Naive thymus-derived CD8-positive, alpha-beta T cell (primary cell): ENCODE data around the gene KLHL29. TPM values are rescaled to one million over a fixed set of nuclear protein-coding genes. Genes with fewer than 3 reads are reported as not detected.
"Not testable (repeated sequence)": the region's sequence is repeated elsewhere in the genome, so short reads cannot be mapped to it uniquely, and the experiment has no call there.

Experiments
- ATAC-seq, 2 donors: fragments of 150-1000 bp; cut with Tn5 transposase in 1 of 2; sonication (Bioruptor Pico), chemical (Tn5 transposase) in 1 of 2; 1 replicate in 1 of 2; 2 replicates in 1 of 2; pipeline ENCODE4 v1.10.0; 2021; ENCODE audit warnings: mild to moderate bottlenecking in 2 of 2, moderate library complexity in 2 of 2
- POLR2A ChIA-PET: fragments of 350-600 bp; sonication (Branson Sonifier 250); formaldehyde crosslinking; loops from one replicate; lab custom pipeline; 2021; ENCODE audit warnings: antibody characterized with exemption; lab: Charles Lee
- DNase-seq, 10 donors: peaks; one replicate each; pipeline versions ENCODE4 v3.0.0 to v3.0.0-alpha.2; 2020 to 2022
- H3K27ac Mint-ChIP-seq, 10 donors: one replicate each; pipeline ENCODE4 v1.8.0; 2020 to 2022; ENCODE audit warnings: mild to moderate bottlenecking in 10 of 10, mixed read lengths in 10 of 10, moderate library complexity in 4 of 10, inconsistent platforms in 1 of 10
- H3K27me3 Mint-ChIP-seq, 5 donors: one replicate each; pipeline ENCODE4 v1.8.0; 2021 to 2022; ENCODE audit warnings: mixed read lengths in 5 of 5
- H3K36me3 Mint-ChIP-seq, 3 donors: one replicate each; pipeline ENCODE4 v1.8.0; 2020 to 2022; ENCODE audit warnings: mixed read lengths in 3 of 3, mild to moderate bottlenecking in 2 of 3, inconsistent platforms in 1 of 3
- H3K4me1 Mint-ChIP-seq, 4 donors: one replicate each; pipeline ENCODE4 v1.8.0; 2021 to 2022; ENCODE audit warnings: mixed read lengths in 4 of 4
- H3K4me3 Mint-ChIP-seq, 10 donors: one replicate each; pipeline ENCODE4 v1.8.0; 2020 to 2022; ENCODE audit warnings: mild to moderate bottlenecking in 10 of 10, mixed read lengths in 10 of 10, moderate library complexity in 6 of 10, inconsistent platforms in 1 of 10
- H3K9me3 Mint-ChIP-seq, 9 donors: one replicate each; pipeline ENCODE4 v1.8.0; 2020 to 2022; ENCODE audit warnings: mixed read lengths in 9 of 9, mild to moderate bottlenecking in 3 of 9, inconsistent platforms in 1 of 9, moderate library complexity in 1 of 9
- polyA plus RNA-seq, 3 donors: library from polyadenylated mRNA; unstranded; fragments of 300-500 nt; fragmentation: Illumina TruSeq; gene quantifications; one replicate each; pipeline ENCODE4 v1.2.3, GENCODE V29; 2021
- total RNA-seq, 8 experiments: library from RNA in 2 of 8; stranded (reverse) in 2 of 8; gene quantifications; one replicate each; pipeline ENCODE4 v1.2.3 and lab custom pipeline; 2021 to 2026

KLHL29 gene
- total and polyA plus RNA-seq, 5 experiments from 2014 or later, result 0.02 to 1.7 (median 0.14) TPM

DNA sequence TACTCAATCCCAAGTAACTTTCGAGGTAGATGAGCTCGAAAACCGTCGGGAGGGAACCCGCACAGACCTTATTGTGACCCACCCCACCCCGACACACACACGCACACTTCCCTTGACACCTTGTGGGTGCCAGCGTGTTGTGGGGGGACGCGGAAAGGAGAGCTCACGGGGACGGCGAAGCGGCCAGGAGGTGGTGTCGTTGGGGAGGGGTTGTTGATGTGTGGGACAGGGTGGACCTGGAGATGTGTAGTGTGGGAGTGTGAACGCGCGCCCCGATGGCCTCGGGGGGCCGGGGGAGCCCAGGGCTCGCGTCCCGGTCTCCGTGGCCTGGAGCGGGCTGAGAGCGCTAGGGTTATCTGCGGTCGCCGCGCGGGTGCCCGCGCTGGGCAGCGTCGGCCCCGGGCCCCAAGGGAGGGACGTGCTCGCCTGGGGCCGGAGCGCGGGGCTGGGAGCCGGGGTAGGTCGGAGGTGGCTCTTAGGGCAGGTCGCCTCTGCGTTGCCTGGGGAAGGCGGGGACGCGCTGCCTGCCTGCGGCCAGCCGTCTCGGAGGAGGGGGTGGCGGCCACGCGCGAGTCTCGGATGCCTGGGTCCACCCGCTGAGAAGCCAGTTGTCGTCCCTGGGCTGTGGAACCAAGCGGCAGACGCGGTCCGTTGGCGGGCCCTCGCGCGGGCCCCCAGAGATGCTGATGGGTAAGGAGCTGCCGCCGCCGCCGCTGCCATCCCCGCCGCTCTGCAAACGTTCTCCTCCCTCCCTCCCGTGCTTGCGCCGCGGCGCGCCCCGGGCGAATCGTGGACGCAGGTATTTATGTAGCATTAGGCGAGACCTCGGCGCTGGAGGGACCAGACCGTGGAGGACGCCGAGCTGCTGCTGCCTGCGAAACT, 1.6 kb downstream of the KLHL29 start:
- Mint-ChIP-seq H3K9me3 (no peaks in the 10 kb centered on the region), H3K4me3 (peak overlapping the region; percentile 71 to 96 (median 90)), H3K27me3 (peaks cover 38 to 67% (median 49%) of the 10 kb centered on the region in 5 donors), H3K36me3 (peaks cover 0 to 6% (median 0%) of the 10 kb centered on the region in 3 donors), H3K4me1 (peaks cover 12 to 23% (median 21%) of the 10 kb centered on the region in 4 donors), H3K27ac (peak overlapping the region in 5 of 10 donors; percentile 11 to 71 (median 63))
- DNase-seq, result peak in 2 of 10 donors; percentile 16 to 25
- POLR2A ChIA-PET, result interaction anchor here (0.6 to 1.3 kb wide), 2 partner anchors 146 to 1891 kb away, joined by 3 to 4 read pairs; no protein-coding TSS in a partner anchor
- peak; percentile 12 for ATAC-seq

GRCh38 chr2:23387221-23387550, 2.2 kb downstream of the KLHL29 start:
- H3K27me3 Mint-ChIP-seq, result peaks cover 36 to 74% (median 53%) of the 10 kb centered on the region in 5 donors
- H3K4me1 Mint-ChIP-seq, result peaks cover 12 to 21% (median 18%) of the 10 kb centered on the region in 4 donors
- peak overlapping the region; percentile 66 to 96 (median 78) for H3K4me3 Mint-ChIP-seq
- no peaks in the 10 kb centered on the region for H3K9me3 Mint-ChIP-seq
- peak overlapping the region in 2 of 10 donors; percentile 38 to 62 for H3K27ac Mint-ChIP-seq
- peaks cover 0 to 6% (median 0%) of the 10 kb centered on the region in 3 donors for H3K36me3 Mint-ChIP-seq
- DNase-seq (peak in 1 of 10 donors; percentile 16), ATAC-seq (no peak)
- POLR2A ChIA-PET, result interaction anchor here (0.6 to 1.3 kb wide), 2 partner anchors 145 to 1890 kb away, joined by 3 to 4 read pairs; no protein-coding TSS in a partner anchor

DNA sequence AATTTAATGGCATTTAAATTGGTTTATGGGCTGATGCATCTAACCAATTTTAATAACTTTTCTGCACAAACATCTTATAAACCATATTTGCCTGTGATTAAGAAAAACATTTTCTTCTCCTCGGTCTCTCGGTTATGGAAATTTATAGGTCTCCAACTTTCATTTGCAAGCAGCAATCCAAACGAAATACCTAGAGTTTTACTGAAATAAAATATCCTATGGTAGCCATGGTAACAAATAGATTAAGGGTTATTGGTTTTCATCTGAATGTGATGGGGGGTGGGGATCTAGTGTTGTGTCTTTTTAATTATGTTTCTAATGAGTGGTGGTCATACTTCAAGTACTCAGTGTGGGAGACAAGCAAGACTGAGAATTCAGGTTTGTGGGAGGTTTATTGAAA, 2.9 kb downstream of the KLHL29 start:
- DNase-seq, result no peak
- Mint-ChIP-seq H3K27me3 (peaks cover 39 to 80% (median 56%) of the 10 kb centered on the region in 5 donors), H3K4me3 (peak overlapping the region in 4 of 10 donors; percentile 15 to 76 (median 28)), H3K4me1 (peaks cover 12 to 21% (median 18%) of the 10 kb centered on the region in 4 donors), H3K27ac (no peak overlapping the region), H3K9me3 (no peaks in the 10 kb centered on the region), H3K36me3 (peaks cover 0 to 6% (median 0%) of the 10 kb centered on the region in 3 donors)
- POLR2A ChIA-PET, result no interaction called here
- ATAC-seq, result no peak

DNA sequence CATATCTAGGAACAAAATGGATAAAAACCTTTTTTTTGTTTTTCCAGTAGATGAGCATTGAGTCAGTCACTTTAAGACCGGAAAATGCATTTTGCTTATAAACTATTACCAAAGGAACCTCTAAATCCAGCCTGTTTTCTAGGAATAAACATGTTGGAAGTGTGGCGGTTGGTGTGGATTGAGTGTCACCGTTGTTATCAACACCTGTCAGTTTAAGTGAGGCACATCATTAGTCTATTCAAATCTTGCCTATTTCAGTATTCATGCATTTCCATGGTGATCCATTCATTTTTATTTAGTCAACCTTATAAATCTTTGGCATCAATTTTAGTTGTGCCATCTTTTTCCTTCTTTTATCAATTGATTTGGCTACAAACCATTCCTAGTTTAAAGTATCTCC, 3.3 kb downstream of the KLHL29 start:
- Mint-ChIP-seq H3K4me1 (peaks cover 12 to 21% (median 18%) of the 10 kb centered on the region in 4 donors), H3K27ac (no peak overlapping the region), H3K27me3 (peaks cover 43 to 85% (median 59%) of the 10 kb centered on the region in 5 donors), H3K36me3 (peaks cover 0 to 6% (median 0%) of the 10 kb centered on the region in 3 donors), H3K9me3 (no peaks in the 10 kb centered on the region), H3K4me3 (peak overlapping the region in 2 of 10 donors; percentile 22 to 48)
- no peak for DNase-seq
- POLR2A ChIA-PET, result interaction anchor here (0.7 kb wide), 1 partner anchor 930 kb away, joined by 5 read pairs; no protein-coding TSS in a partner anchor
- no peak for ATAC-seq

DNA sequence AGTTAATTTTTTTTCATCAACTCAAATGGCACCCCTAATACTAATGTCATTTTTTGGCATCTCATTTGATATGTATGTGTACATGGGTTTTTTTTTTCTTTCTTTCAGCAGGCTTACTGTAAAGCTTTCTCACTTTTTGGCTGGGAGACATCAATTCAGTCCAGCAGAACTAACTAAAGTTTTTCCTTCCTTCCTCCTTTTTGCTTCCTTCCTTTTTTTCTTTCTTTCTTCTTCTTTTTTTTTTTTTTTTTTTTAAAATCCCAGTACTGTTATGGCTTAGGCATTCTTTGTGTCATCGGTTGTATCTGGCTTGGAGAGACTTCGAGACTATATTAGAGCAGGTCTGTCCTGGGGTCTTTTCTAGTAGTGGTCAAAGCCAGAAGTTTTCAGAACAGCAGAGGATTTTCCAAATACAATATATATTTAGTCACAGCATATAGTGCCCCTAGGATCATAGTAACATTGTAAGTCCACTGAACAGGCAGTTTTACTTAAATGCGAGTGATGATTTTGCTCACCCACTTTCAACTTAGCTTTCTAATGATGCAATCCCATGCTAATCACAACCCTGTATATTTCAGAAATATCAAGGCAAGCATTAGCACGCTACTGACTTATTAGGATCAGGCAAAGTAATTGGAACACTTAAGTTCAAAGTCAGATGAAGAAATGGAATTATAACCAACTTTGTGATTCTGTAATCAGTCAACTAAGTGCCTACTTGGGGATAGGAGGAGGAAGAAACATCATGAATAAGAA, 4.0 kb downstream of the KLHL29 start:
- ATAC-seq (no peak), DNase-seq (no peak)
- Mint-ChIP-seq H3K4me1 (peaks cover 14 to 21% (median 18%) of the 10 kb centered on the region in 4 donors), H3K27ac (no peak overlapping the region), H3K4me3 (peak overlapping the region in 1 of 10 donors; percentile 48), H3K36me3 (peaks cover 0 to 6% (median 0%) of the 10 kb centered on the region in 3 donors), H3K9me3 (no peaks in the 10 kb centered on the region), H3K27me3 (peaks cover 45 to 89% (median 64%) of the 10 kb centered on the region in 5 donors)
- POLR2A ChIA-PET, result interaction anchor here (0.7 kb wide), 1 partner anchor 929 kb away, joined by 5 read pairs; no protein-coding TSS in a partner anchor

DNA sequence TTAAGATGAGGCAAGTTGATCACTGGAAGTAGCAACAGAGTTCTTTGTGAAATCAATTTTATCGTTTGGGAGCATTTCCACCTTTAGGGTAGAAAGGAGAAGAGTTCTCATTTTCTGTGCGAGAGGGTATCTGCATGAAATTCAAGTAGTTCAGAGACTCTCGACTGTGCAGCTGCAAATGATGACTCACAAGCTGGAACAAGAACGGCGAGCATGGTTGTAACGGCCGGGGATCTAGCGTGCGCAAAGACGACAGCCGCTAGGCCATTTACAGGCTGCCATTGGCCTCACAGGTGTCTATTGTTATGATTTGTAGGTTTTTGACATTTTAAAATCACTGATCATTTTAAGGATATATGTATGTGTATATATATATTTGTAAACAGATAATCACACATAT, 5.2 kb downstream of the KLHL29 start:
- Mint-ChIP-seq H3K9me3 (no peaks in the 10 kb centered on the region), H3K36me3 (peaks cover 0 to 2% (median 0%) of the 10 kb centered on the region in 3 donors), H3K4me1 (peaks cover 12 to 22% (median 21%) of the 10 kb centered on the region in 4 donors), H3K27me3 (peaks cover 51 to 94% (median 67%) of the 10 kb centered on the region in 5 donors), H3K4me3 (peak overlapping the region in 1 of 10 donors; percentile 33), H3K27ac (no peak overlapping the region)
- ATAC-seq (no peak), DNase-seq (no peak)
- POLR2A ChIA-PET, result no interaction called here

GRCh38 chr2:23391237-23391736, 6.3 kb downstream of the KLHL29 start:
- H3K4me1 Mint-ChIP-seq, result peaks cover 10 to 20% (median 18%) of the 10 kb centered on the region in 4 donors
- not testable (repeated sequence) for H3K36me3 Mint-ChIP-seq

GRCh38 chr2:23393722-23394121, 8.7 kb downstream of the KLHL29 start:
- Mint-ChIP-seq H3K27ac (no peak overlapping the region), H3K4me3 (no peak overlapping the region), H3K4me1 (peaks cover 8 to 15% (median 13%) of the 10 kb centered on the region in 4 donors), H3K27me3 (peaks cover 39 to 70% (median 57%) of the 10 kb centered on the region in 5 donors), H3K9me3 (no peaks in the 10 kb centered on the region), H3K36me3 (no peaks in the 10 kb centered on the region)
- DNase-seq, result no peak
- no peak for ATAC-seq
- POLR2A ChIA-PET, result no interaction called here

More at GRCh38 chr2:23391237-23391736, 6.3 kb downstream of the KLHL29 start:
- H3K4me3 Mint-ChIP-seq, result peak overlapping the region in 1 of 10 donors; percentile 22
- H3K27ac Mint-ChIP-seq, ATAC-seq, DNase-seq, H3K9me3 Mint-ChIP-seq, POLR2A ChIA-PET: not testable (repeated sequence)
- peaks cover 53 to 94% (median 67%) of the 10 kb centered on the region in 5 donors for H3K27me3 Mint-ChIP-seq

GRCh38 chr2:23394700-23395099, 9.7 kb downstream of the KLHL29 start:
- H3K36me3 Mint-ChIP-seq, result no peaks in the 10 kb centered on the region
- no peak overlapping the region for H3K27ac Mint-ChIP-seq
- H3K27me3 Mint-ChIP-seq, result peaks cover 33 to 60% (median 47%) of the 10 kb centered on the region in 5 donors
- POLR2A ChIA-PET, result no interaction called here
- ATAC-seq (no peak), DNase-seq (no peak)
- no peaks in the 10 kb centered on the region for H3K9me3 Mint-ChIP-seq
- H3K4me3 Mint-ChIP-seq, result no peak overlapping the region
- peaks cover 8 to 15% (median 12%) of the 10 kb centered on the region in 4 donors for H3K4me1 Mint-ChIP-seq

DNA sequence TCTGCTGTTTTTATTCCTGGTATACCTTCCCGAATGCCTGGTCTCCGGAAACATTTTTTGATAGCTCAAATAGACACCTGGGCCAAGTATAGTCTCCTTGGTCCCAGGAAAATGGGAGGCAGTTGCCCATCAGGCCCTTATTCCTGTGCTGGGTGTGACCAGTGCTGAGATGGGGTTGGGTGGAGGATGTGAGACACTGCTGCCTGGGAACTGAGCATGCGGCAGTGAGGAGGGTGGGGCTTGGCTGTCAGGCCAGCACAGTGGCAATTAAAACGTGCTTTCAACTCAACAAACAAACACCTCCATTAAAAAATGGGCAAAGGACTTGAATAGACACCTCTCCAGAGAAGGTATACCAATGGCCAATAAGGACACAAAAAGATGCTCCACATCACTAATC, 12.5 kb downstream of the KLHL29 start:
- H3K36me3 Mint-ChIP-seq, result no peaks in the 10 kb centered on the region
- H3K4me3 Mint-ChIP-seq, result no peak overlapping the region
- peak overlapping the region in 1 of 10 donors; percentile 65 for H3K27ac Mint-ChIP-seq
- H3K27me3 Mint-ChIP-seq, result peaks cover 20 to 33% (median 31%) of the 10 kb centered on the region in 5 donors
- no peak for DNase-seq
- peaks cover 4 to 10% (median 7%) of the 10 kb centered on the region in 4 donors for H3K4me1 Mint-ChIP-seq
- H3K9me3 Mint-ChIP-seq, result no peaks in the 10 kb centered on the region
- POLR2A ChIA-PET, result no interaction called here
- ATAC-seq, result no peak

DNA sequence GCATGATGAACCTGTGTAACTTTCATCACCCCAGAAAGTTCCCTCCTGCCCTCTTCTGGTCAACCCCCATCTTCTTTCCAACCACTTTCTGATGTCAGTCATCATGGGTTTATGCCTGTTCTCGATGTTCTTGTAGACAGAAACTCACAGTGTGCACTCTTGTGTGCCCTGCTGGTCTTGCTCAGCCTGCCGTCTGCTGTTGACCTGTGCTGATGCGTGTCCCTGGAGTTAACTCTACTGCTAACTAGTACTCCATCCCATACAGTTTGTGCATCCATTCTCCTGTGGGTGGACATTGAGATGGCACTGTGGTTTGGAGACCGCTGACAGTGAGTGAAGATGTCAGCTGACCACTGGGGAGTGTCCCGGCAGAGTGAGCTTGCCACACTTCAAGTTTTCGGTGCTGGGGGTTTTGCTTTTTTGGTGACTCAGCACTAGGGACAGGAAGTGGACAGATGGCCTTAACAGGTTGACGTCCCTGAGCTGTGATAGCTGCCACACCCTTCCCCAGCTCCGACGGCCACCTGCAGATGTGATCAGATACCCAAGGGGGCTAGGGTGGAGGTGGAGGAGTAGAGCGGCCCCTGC, 14.8 kb downstream of the KLHL29 start:
- ATAC-seq (no peak), DNase-seq (no peak)
- H3K36me3 Mint-ChIP-seq, result no peaks in the 10 kb centered on the region
- H3K9me3 Mint-ChIP-seq, result no peaks in the 10 kb centered on the region
- H3K27ac Mint-ChIP-seq, result no peak overlapping the region
- H3K4me1 Mint-ChIP-seq, result peaks cover 6 to 16% (median 15%) of the 10 kb centered on the region in 4 donors
- peaks cover 5 to 15% (median 9%) of the 10 kb centered on the region in 5 donors for H3K27me3 Mint-ChIP-seq
- POLR2A ChIA-PET, result no interaction called here
- no peak overlapping the region for H3K4me3 Mint-ChIP-seq

DNA sequence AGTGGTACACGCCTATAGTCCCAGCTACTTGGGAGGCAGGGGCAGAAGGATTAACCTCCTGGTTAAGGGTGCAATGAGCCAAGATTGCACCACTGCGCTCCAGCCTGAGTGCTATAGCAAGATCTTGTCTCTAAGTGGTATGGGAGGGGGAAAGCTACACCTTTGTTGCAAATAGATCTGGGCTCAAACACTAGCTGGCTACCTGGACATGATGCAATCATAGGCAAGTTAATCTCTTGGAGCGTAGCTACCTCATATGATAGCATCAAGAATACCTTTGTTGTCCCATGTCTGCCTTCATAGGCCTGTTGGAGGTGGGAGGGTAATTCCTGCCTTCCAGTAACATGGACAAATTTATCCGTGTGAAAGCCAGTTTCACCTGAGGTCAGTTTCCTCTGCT, 15.7 kb downstream of the KLHL29 start:
- Mint-ChIP-seq H3K36me3 (no peaks in the 10 kb centered on the region), H3K9me3 (no peaks in the 10 kb centered on the region), H3K4me1 (peaks cover 7 to 15% (median 14%) of the 10 kb centered on the region in 4 donors), H3K27me3 (peaks cover 0 to 8% (median 2%) of the 10 kb centered on the region in 5 donors), H3K4me3 (no peak overlapping the region), H3K27ac (no peak overlapping the region)
- POLR2A ChIA-PET, result no interaction called here
- ATAC-seq (no peak), DNase-seq (no peak)
